Heart left ventricle (tissue), 16 donors: Measurements from ENCODE around the gene RHD. TPM values are rescaled to one million over a fixed set of nuclear protein-coding genes. Genes with fewer than 3 reads are reported as not detected.
A peak's percentile ranks its signal among the peaks of the same experiment; 100 is the strongest.

Experiments used
- ATAC-seq, 4 donors: fragments of 200-7000 bp; cut with Tn5 transposase; one replicate each; pipeline ENCODE4 v1.9.1; 2020 to 2022; ENCODE audit warnings: moderate library complexity in 4 of 4, mild to moderate bottlenecking in 3 of 4, moderate number of reproducible peaks in 1 of 4
- DNase-seq, 5 donors: peaks; one replicate each; pipeline ENCODE4 v3.0.0-alpha.2; 2020
- H3K27ac ChIP-seq, 12 donors: fragments of 200-600 bp; sonication (generic) in 4 of 12; one replicate each; pipeline versions ENCODE4 v1.5.0 to v1.8.0; 2016 to 2022; ENCODE audit warnings: mild to moderate bottlenecking in 2 of 12
- H3K27me3 ChIP-seq, 9 donors: fragments of 200-600 bp; sonication (generic) in 2 of 9; one replicate each; pipeline versions ENCODE4 v1.5.1 to v1.8.0; 2016 to 2022; ENCODE audit warnings: mild to moderate bottlenecking in 3 of 9
- H3K36me3 ChIP-seq, 9 donors: fragments of 200-600 bp; sonication (generic) in 2 of 9; one replicate each; pipeline versions ENCODE4 v1.5.0 to v1.8.0; 2018 to 2022; ENCODE audit warnings: mild to moderate bottlenecking in 2 of 9
- H3K4me1 ChIP-seq, 12 donors: fragments of 200-600 bp; sonication (generic) in 4 of 12; one replicate each; pipeline versions ENCODE4 v1.5.0 to v1.8.0; 2016 to 2022; ENCODE audit warnings: mild to moderate bottlenecking in 3 of 12
- H3K4me3 ChIP-seq, 12 donors: fragments of 200-600 bp; sonication (generic) in 4 of 12; one replicate each; pipeline versions ENCODE4 v1.5.0 to v1.8.0; 2017 to 2022; ENCODE audit warnings: mild to moderate bottlenecking in 9 of 12, moderate library complexity in 4 of 12
- H3K9me3 ChIP-seq, 12 donors: fragments of 200-600 bp; sonication (generic) in 4 of 12; one replicate each; pipeline versions ENCODE4 v1.5.0 to v1.8.0; 2016 to 2022; ENCODE audit warnings: mild to moderate bottlenecking in 1 of 12
- CTCF ChIP-seq, 12 donors: fragments of 200-600 bp; sonication (generic) in 4 of 12; IDR thresholded peaks; one replicate each; pipeline versions ENCODE4 v1.5.0 to v1.8.0; 2018 to 2022; ENCODE audit warnings: antibody characterized with exemption in 12 of 12, mild to moderate bottlenecking in 5 of 12
- POLR2A ChIP-seq, 2 donors: fragments of 450-650 bp; IDR thresholded peaks; one replicate each; pipeline ENCODE4 v1.6.1; 2017; ENCODE audit warnings: antibody characterized with exemption in 2 of 2, mild to moderate bottlenecking in 2 of 2, moderate library complexity in 2 of 2
- WGBS, 4 donors: extraction: QIAGEN DNeasy Blood & Tissue Kit in 2 of 4; methylation state at CpG; one replicate each; pipeline versions ENCODE4 v1.1.5 to v1.1.7; 2013 to 2018; 5-methylcytosine and 5-hydroxymethylcytosine counted together
- intact Hi-C, 10 donors: fragments of 100-400 bp; cut with DNase I; formaldehyde crosslinking; loops; one replicate each; pipeline versions ENCODE4 v1.11.1 to v1.14.2; 2022
- polyA plus RNA-seq, 2 donors: library from polyadenylated mRNA; stranded (reverse); fragments of 200-250 nt; gene quantifications; one replicate each; pipeline ENCODE4 v1.2.3, GENCODE V29; 2013
- total RNA-seq, 9 donors: library from RNA; depleted of rRNA in 2 of 9; stranded (reverse); fragments of >200 nt in 2 of 9; fragmentation: NEBNext Ultra II Directional in 3 of 9; extraction: Animal tissue kit (Norgen Biotek cat#: 25700) in 3 of 9; gene quantifications; one replicate each; pipeline versions ENCODE4 v1.1.0 to v1.2.4, GENCODE V29; 2016 to 2023
- donor health status: ischemic (EF 13 %, LVEDD 7.1; RV severe dilation, severe dysfunction).
- donor health status: healthy with polysubstance abuse.
- donor health status: DM: no; HTN: yes; CAD: no.
- donor health status: DM: no; HTN: no; CAD: no.
- donor health status: ischemic (EF 25% LVEDD 6.9; RV normal size, moderate dysfunction).
- donor health status: ischemic (EF 25% LVEDD 5.7; RV mildly dilated, moderate dysfunction).
- donor health status: healthy.
- donor health status: DM: yes; HTN: yes; CAD: no.
- donor health status: ischemic (EF 35%, LVEDD 5.7; RV mildly dilated, moderate dysfunction).
- donor health status: nonischemic (EF 11% LVEDD 7.7; RV severe dilation, severe dysfunction).
- donor health status: DM: yes; HTN: yes; CAD: no.
- donor health status: PGD.
- donor health status: ischemic (EF 29% LVEDD 5.4; RV normal size, mild dysfunction).
- donor health status: nonischemic (EF 23%, LVEDD 6.1; RV moderate dilation, normal function).

The RHD gene
- total and polyA plus RNA-seq, 11 donors, result not detected

GRCh38 chr1:25239681-25240541 is 32.4 kb upstream of the RHD start:
- WGBS, 4 donors, result 1 to 2% (median 1%) methylated on average over 38 to 41 of the region's 41 CpGs

GRCh38 chr1:25243907-25244306 is 28.4 kb upstream of the RHD start:
- TF ChIP-seq CTCF (IDR thresholded peaks at IDR 0.05) (no peak), POLR2A (IDR thresholded peaks at IDR 0.05) (no peak)
- Histone ChIP-seq H3K4me1 (peaks cover 11 to 75% (median 48%) of the 10 kb centered on the region in 12 donors), H3K27me3 (no peaks in the 10 kb centered on the region), H3K9me3 (no peaks in the 10 kb centered on the region), H3K4me3 (no peak overlapping the region), H3K27ac (no peak overlapping the region), H3K36me3 (peaks cover 0 to 66% (median 46%) of the 10 kb centered on the region in 9 donors)
- DNase-seq (no peak), ATAC-seq (no peak)
- 57 to 68% (median 60%) methylated on average over 6 of the region's 6 CpGs for WGBS, 4 donors
- intact Hi-C loops, result loop anchor here in 3 of 10 donors (10.0 kb wide), 3 partner anchors 281 to 751 kb away; partner anchors contain the start of genes MTFR1L (in 1 of the 3) and PAFAH2 (in 1 of the 3)

More at GRCh38 chr1:25239681-25240541, 32.4 kb upstream of the RHD start:
- peaks cover 0 to 50% (median 47%) of the 10 kb centered on the region in 9 donors for H3K36me3 ChIP-seq
- peaks cover 5 to 79% (median 39%) of the 10 kb centered on the region in 12 donors for H3K4me1 ChIP-seq
- intact Hi-C loops, result loop anchor here in 3 of 10 donors (10.0 kb wide), 3 partner anchors 285 to 755 kb away; partner anchors contain the start of genes MTFR1L (in 1 of the 3) and PAFAH2 (in 1 of the 3)
- ATAC-seq, result peak; percentile 91 to 95 (median 94)
- H3K27ac ChIP-seq, result peak overlapping the region; percentile 75 to 97 (median 89)
- H3K9me3 ChIP-seq, result no peaks in the 10 kb centered on the region
- H3K27me3 ChIP-seq, result no peaks in the 10 kb centered on the region
- TF ChIP-seq CTCF (IDR thresholded peaks at IDR 0.05) (peak; percentile 46 to 80 (median 61)), POLR2A (IDR thresholded peaks at IDR 0.05) (peak in 1 of 2 donors; percentile 47)
- H3K4me3 ChIP-seq, result peak overlapping the region in 11 of 12 donors; percentile 24 to 64 (median 53)
- peak; percentile 90 to 95 (median 93) for DNase-seq

GRCh38 chr1:25245393-25245792 is 26.9 kb upstream of the RHD start:
- no peak for TF ChIP-seq POLR2A (IDR thresholded peaks at IDR 0.05)
- no peak for TF ChIP-seq CTCF (IDR thresholded peaks at IDR 0.05)
- Histone ChIP-seq H3K27ac (peak overlapping the region in 8 of 12 donors; percentile 97 to 100 (median 100)), H3K4me3 (peak overlapping the region in 10 of 12 donors; percentile 63 to 98 (median 80)), H3K27me3 (no peaks in the 10 kb centered on the region), H3K9me3 (no peaks in the 10 kb centered on the region), H3K36me3 (peaks cover 0 to 64% (median 46%) of the 10 kb centered on the region in 9 donors), H3K4me1 (peaks cover 10 to 61% (median 34%) of the 10 kb centered on the region in 12 donors)
- no peak for ATAC-seq
- DNase-seq, result no peak
- 63 to 70% (median 68%) methylated on average over 5 of the region's 5 CpGs for WGBS, 4 donors
- intact Hi-C loops, result loop anchor here in 4 of 10 donors (5.0 to 10.0 kb wide), 6 partner anchors 92 to 749 kb away; partner anchors contain the start of genes MTFR1L (in 2 of the 4), PAFAH2 (in 1 of the 4) and TMEM50A (in 1 of the 4)
